ENCODE measurements around the gene PTPRG.

DNA sequence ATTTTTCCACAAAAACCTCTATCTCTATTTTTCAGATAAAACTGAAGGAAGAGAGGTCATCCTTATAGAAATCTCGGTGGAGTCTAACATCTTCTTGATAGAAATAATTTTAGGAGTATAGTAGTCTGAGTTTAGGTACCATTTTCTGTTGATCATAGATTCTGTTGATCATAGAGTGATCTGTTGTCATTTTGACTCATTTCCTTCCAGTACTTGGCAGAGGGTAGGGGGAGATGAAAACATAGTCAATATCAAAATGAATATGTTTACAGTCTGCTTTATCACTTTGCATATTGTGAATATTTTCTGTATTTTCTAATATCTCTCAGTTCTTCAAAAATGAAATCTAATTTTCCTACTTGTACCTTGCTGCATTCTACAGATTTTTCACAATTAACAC lies 458.5 kb downstream of the PTPRG start:
- TF ChIP-seq POLR2A (IDR thresholded peaks at IDR 0.05): no peak
- no peak for TF ChIP-seq CTCF (IDR thresholded peaks at IDR 0.05)

Data from right lobe of liver (tissue), 4 donors.